SH-SY5Y (cell line): ENCODE measurements around the gene TOLLIP.

Source experiments
- GATA2 ChIP-seq: IDR thresholded peaks from 2 replicates; pipeline ENCODE4 v1.6.1; 2011; ENCODE audit warnings: mild to moderate bottlenecking, low read depth, low read length
- GATA3 ChIP-seq: IDR thresholded peaks from 2 replicates; pipeline ENCODE4 v1.6.1; 2011; ENCODE audit warnings: low read depth, mild to moderate bottlenecking, low read length, moderate library complexity

DNA sequence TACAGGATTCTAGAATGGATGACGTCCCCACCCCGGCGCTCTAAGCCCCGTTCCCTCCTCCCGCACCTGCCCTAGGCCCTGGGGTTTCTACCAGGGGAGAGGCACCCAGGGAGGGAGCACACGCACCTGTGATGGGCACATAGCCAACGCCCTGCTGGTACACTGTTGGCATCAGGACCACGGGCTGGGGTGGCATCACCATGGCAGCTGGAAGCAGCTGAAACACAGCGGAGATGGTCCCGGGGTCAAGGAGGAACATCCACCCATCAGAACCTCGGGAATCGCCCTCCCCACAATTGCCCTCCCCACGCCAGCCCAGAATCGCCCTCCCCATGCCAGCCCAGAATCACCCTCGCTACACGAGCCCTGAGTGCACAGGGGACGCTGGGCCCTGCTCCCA, 23.6 kb downstream of the TOLLIP start:
- TF ChIP-seq GATA2 (no peak), GATA3 (no peak)
